ENCODE measurements around the gene EXOSC3. TPM values are rescaled to one million over a fixed set of nuclear protein-coding genes. Genes with fewer than 3 reads are reported as not detected.

Gene EXOSC3
- total and polyA plus RNA-seq, 9 of the 15 experiments (the other 6 are each of a cell fraction or from before 2014, with no cell fraction given) = 18.5 to 266 (median 114) TPM

- H3K27me3 ChIP-seq (ENCODE audit: control insufficient read depth in 2 of 2, insufficient read depth in 2 of 2, low read length in 2 of 2) = no peaks in the 10 kb centered on the region
- peak overlapping the region; percentile 99; the same call in 1 of the 2 replicates for H2AFZ ChIP-seq (ENCODE audit: low read depth, low read length)
- ChIA-PET POLR2A (interaction anchor here (1.0 to 2.0 kb wide), 5 partner anchors 9 to 33 kb away, joined by 3 to 14 read pairs (median 3); partner anchors contain the start of gene EXOSC3), CTCF (ENCODE audit: low intra/inter-chr PET ratio) (no interaction called here)
- TSS peak; percentile 65 for BruUV-seq (replicated peaks)
- ATAC-seq (no peak), FAIRE-seq (peak; percentile 40), DNase-seq (ENCODE audit: extremely low read depth in 1 of 4, low spot score in 3 of 4) (peak in 1 of 4 experiments; percentile 26)
- intact Hi-C loops (cut with micrococcal nuclease) = loop anchor here (5.0 kb wide), 2 partner anchors 40 to 100 kb away; partner anchors contain the start of gene SLC25A51
- H3K27ac ChIP-seq (ENCODE audit: extremely low read depth, low read depth, low read length) = peak overlapping the region; percentile 85
- H3K9me3 ChIP-seq (replicated peaks; ENCODE audit: control insufficient read depth, insufficient read depth, low read depth, low read length) = no peaks in the 10 kb centered on the region
- in situ Hi-C loops (cut with MboI) = no loop called here
- peak overlapping the region; percentile 99 for H3K4me2 ChIP-seq (ENCODE audit: insufficient read depth, low read length)
- 1% methylated on average over 10 of the region's 10 CpGs for WGBS (ENCODE audit: insufficient coverage, low coverage, missing lambda C conversion rate)
- H3K36me3 ChIP-seq (ENCODE audit: control insufficient read depth, insufficient read depth, low read length) = peaks cover 21% of the 10 kb centered on the region; the same call in 2 of the 3 replicates
- H4K20me1 ChIP-seq (replicated peaks; ENCODE audit: control insufficient read depth, insufficient read depth, low read length) = 0 out of 2 replicates have a peak, but pooled peaks cover 5% of the 10 kb centered on the region
- H3K79me2 ChIP-seq (ENCODE audit: control insufficient read depth, insufficient read depth, low read length) = peaks cover 77% of the 10 kb centered on the region
- H3K9me1 ChIP-seq (ENCODE audit: control insufficient read depth, insufficient read depth, low read length) = no peaks in the 10 kb centered on the region
- peaks cover 8 to 17% of the 10 kb centered on the region in 2 experiments; a peak in 4 of 5 replicates for H3K4me1 ChIP-seq (replicated peaks in 1 of 2; ENCODE audit: control insufficient read depth in 2 of 2, insufficient read depth in 2 of 2, low read length in 2 of 2)
- H3K9ac ChIP-seq (ENCODE audit: insufficient read depth in 1 of 2, low read depth in 2 of 2, low read length in 2 of 2) = peak overlapping the region; percentile 93 to 99
- peak overlapping the region; percentile 92 for H3K4me3 ChIP-seq
- TF ChIP-seq ZC3H4 (CRISPR knock-in tag; IDR thresholded peaks at IDR 0.05; ENCODE audit: borderline replicate concordance) (no peak), SP2 (IDR thresholded peaks at IDR 0.05; ENCODE audit: extremely low read depth, low read depth, low read length, poor library complexity, severe bottlenecking) (no peak), ZBTB26 (CRISPR knock-in tag; IDR thresholded peaks at IDR 0.05) (no peak), RB1 (IDR thresholded peaks at IDR 0.05; ENCODE audit: low read depth) (no peak), ZNF584 (CRISPR knock-in tag; IDR thresholded peaks at IDR 0.05; ENCODE audit: low read depth) (no peak), ZNF655 (CRISPR knock-in tag; IDR thresholded peaks at IDR 0.05) (no peak), NR2C1 (IDR thresholded peaks at IDR 0.05) (peak; percentile 70), NR2C1 (tag; IDR thresholded peaks at IDR 0.05) (peak; percentile 67), ELK1 (CRISPR knock-in tag; IDR thresholded peaks at IDR 0.05) (no peak), U2AF1 (optimal IDR thresholded peaks at IDR 0.05; ENCODE audit: low read depth, low read length) (no peak), DPF2 (IDR thresholded peaks at IDR 0.05) (0 out of 2 replicates have a peak, but pooled peaks have one; percentile 41), CBFA2T3 (IDR thresholded peaks at IDR 0.05) (no peak), ZBTB7A (IDR thresholded peaks at IDR 0.05; ENCODE audit: borderline replicate concordance, control insufficient read depth, low read depth, low read length) (peak; percentile 59; the same call in 1 of the 2 replicates), ZNF184 (CRISPR knock-in tag; IDR thresholded peaks at IDR 0.05) (no peak), ZNF143 (CRISPR knock-in tag; IDR thresholded peaks at IDR 0.05) (no peak), MTA2 (IDR thresholded peaks at IDR 0.05; ENCODE audit: low read depth) (no peak), CHD4 (IDR thresholded peaks at IDR 0.05; ENCODE audit: insufficient read depth, insufficient replicate concordance, low read depth, low read length, poor library complexity, severe bottlenecking) (no peak), TAF9B (IDR thresholded peaks at IDR 0.05; ENCODE audit: partially characterized antibody) (no peak), RFX5 (IDR thresholded peaks at IDR 0.05; ENCODE audit: low read depth, low read length) (no peak)
Measured at GRCh38 chr9:37801959-37802711, 17.3 kb upstream of the EXOSC3 start.

Measured in K562 (cell line).